Measurements from ENCODE around the gene NT5C3B.
"Not testable (repeated sequence)": the region's sequence is repeated elsewhere in the genome, so short reads cannot be mapped to it uniquely, and the experiment has no call there.

GRCh38 chr17:41851382-41851781 is 15.3 kb upstream of the NT5C3B start:
- not testable (repeated sequence) for TF ChIP-seq EZH2 (optimal IDR thresholded peaks at IDR 0.05; ENCODE audit: low read depth, low read length)
- TF ChIP-seq, protein P1, sequence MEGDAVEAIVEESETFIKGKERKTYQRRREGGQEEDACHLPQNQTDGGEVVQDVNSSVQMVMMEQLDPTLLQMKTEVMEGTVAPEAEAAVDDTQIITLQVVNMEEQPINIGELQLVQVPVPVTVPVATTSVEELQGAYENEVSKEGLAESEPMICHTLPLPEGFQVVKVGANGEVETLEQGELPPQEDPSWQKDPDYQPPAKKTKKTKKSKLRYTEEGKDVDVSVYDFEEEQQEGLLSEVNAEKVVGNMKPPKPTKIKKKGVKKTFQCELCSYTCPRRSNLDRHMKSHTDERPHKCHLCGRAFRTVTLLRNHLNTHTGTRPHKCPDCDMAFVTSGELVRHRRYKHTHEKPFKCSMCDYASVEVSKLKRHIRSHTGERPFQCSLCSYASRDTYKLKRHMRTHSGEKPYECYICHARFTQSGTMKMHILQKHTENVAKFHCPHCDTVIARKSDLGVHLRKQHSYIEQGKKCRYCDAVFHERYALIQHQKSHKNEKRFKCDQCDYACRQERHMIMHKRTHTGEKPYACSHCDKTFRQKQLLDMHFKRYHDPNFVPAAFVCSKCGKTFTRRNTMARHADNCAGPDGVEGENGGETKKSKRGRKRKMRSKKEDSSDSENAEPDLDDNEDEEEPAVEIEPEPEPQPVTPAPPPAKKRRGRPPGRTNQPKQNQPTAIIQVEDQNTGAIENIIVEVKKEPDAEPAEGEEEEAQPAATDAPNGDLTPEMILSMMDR (IDR thresholded peaks at IDR 0.05; ENCODE audit: low read length): not testable (repeated sequence)
